Testis (tissue), 2 donors: ENCODE measurements around the gene FEV.

ENCODE experiments used
- CTCF ChIP-seq, 3 experiments: fragments of 450-650 bp in 2 of 3; fragments of 200-600 bp in 1 of 3; sonication (generic) in 1 of 3; IDR thresholded peaks; one replicate each; pipeline ENCODE4 v1.5.1; 2016 to 2019; ENCODE audit warnings: antibody characterized with exemption in 3 of 3, mild to moderate bottlenecking in 2 of 3, moderate library complexity in 1 of 3
- POLR2A ChIP-seq: fragments of 450-650 bp; IDR thresholded peaks from one replicate; pipeline ENCODE4 v1.6.1; 2017; ENCODE audit warnings: antibody characterized with exemption, mild to moderate bottlenecking, moderate library complexity

- TF ChIP-seq CTCF (IDR thresholded peaks at IDR 0.05) (no peak), POLR2A (no peak)
Observed at GRCh38 chr2:218998414-218999002, 13.5 kb upstream of the FEV start.
